TTC549 (cell line): ENCODE data around the gene DIP2B.
A peak's percentile ranks its signal among the peaks of the same experiment; 100 is the strongest.

Experiments
- FAIRE-seq: peaks from 2 replicates; lab custom pipeline; 2012; peaks lifted over from hg19 to GRCh38; lab: Jason Lieb, UNC

Gene DIP2B

DNA sequence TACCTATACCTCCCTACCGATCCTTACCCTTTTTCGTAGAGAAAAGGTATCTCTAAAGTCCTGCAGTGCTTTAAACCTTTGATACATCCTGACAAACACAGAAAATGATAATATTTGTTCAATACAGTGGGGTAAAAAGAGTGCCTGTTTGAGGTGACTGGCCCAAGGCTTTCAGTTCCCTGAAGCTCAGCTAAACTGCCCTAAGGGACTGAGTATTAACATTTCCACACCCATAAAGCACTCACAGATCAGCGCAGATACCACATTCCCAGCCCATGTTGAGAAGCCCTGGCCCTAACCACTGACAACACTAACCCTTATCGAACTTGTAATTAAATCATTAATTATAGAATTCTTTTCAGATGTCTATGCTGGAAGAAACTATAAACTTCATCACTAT, 108.7 kb downstream of the DIP2B start:
- no peak for FAIRE-seq

DNA sequence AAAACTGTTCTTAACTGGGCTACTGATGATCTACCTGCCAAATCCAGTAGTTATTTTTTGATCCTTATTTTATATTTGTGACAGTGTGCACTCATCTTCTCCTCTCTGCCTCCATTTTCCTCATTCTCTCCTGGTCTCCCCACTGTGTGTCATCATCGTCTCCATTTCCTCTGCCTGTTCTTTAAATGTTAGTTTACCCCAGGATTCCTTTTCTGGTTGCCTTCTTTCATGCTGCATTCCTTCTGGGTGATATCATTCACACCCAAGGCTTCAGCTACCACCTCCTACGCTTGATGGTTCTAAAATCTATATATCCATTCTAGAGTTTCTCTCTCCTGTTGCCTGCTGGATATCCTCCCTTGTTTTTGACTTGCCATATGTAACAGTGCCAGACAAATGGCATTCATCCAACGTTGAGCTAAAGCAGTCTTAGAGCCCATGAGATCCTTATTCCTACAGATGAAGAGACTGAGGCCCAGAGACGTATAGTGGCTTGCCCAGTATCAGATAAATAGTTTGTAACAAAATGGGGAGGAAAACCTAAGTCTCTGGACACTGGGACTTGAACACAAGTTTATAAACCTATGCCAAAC, 109.5 kb downstream of the DIP2B start:
- no peak for FAIRE-seq

DNA sequence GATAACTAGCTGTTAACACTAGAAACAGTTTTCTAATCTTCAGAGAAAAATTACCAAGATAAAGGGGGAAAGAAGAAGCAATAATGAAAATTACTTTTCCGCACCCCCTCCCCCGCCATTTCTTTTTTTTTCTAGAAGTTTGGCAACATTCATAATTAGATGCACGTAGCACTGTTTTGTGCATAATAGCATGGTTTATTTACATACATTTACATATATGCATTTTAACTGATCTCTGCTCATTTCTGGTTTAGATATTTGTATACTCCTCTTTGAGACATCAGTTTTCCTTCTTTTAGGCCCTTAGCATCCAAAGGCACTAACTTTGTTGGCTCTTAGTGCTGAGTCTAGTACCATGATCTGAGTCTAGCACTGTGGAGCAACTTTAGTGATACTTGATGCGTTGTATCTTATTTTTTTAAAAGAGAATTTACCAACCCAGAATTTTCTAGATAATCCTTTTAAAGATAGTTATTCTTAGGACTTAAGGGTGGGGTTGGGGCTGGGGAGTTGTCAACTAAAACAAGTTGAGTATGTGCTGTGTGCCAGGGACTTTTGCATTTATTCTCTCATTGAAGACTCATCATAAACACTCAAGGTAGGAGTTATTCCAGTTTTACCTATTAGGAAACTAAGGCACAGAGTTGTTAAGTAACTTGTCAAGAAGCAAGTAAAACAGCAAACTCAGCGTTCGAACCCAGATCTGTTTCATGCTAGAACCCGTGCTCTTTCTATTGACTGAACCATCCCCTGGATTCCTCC, 110.5 kb downstream of the DIP2B start:
- FAIRE-seq, result no peak

DNA sequence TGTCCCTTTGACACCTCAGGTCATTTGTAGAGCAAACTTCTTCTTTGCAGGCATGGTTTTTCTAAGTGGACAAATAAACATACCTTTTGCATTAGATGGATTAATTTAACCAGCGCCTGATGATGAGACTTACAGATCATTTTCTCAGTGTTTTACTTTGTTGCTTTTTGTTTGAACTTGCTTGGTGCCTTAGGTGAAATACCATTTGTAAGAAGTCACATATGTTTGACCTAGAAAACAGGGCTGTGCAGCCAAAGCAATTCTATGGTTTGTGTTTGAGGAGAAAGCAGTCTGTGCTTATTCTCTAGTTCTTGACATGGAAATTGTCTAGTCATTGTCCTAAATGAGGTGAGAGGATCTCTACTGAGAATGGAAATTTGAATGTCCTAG, 111.1 kb downstream of the DIP2B start:
- no peak for FAIRE-seq

GRCh38 chr12:50617657-50618056, 112.9 kb downstream of the DIP2B start:
- FAIRE-seq, result no peak

GRCh38 chr12:50618864-50619609, 114.3 kb downstream of the DIP2B start:
- FAIRE-seq, result no peak

DNA sequence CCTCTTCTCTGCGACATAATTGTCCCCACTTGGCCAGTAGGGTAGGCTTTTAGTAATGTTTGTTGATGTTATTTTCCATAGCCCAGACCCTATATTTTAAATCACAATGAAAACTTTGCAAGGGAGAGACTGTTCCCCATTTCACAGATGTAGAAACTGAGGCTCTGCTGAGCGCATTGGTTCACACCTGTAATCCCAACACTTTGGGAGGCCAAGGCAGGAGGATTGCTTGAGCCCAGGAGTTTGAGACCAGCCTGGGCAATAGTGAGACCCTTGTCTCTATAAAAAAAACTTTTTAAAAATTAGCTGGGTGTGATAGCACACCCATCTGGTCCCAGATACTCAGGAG, 114.8 kb downstream of the DIP2B start:
- no peak for FAIRE-seq

GRCh38 chr12:50620109-50620977, 115.6 kb downstream of the DIP2B start:
- no peak for FAIRE-seq

DNA sequence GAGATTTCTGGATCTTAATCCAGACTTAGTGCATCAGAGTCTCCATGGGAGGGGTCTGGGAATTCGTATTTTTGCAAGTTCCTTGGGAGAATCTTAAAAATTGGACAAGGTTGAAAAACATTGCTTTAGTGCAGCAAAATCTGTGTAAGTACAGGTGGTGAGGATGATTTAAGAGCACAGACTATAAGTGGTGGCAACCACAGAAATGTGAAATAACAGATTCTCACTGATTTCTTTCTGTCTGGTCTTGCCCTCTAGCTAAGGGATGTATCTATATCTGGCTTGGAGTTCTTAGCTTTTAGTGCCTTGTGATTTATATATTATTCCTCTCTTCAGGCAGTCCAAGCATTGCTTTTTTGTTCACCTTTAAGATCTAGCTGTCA, 116.2 kb downstream of the DIP2B start:
- FAIRE-seq, result no peak

DNA sequence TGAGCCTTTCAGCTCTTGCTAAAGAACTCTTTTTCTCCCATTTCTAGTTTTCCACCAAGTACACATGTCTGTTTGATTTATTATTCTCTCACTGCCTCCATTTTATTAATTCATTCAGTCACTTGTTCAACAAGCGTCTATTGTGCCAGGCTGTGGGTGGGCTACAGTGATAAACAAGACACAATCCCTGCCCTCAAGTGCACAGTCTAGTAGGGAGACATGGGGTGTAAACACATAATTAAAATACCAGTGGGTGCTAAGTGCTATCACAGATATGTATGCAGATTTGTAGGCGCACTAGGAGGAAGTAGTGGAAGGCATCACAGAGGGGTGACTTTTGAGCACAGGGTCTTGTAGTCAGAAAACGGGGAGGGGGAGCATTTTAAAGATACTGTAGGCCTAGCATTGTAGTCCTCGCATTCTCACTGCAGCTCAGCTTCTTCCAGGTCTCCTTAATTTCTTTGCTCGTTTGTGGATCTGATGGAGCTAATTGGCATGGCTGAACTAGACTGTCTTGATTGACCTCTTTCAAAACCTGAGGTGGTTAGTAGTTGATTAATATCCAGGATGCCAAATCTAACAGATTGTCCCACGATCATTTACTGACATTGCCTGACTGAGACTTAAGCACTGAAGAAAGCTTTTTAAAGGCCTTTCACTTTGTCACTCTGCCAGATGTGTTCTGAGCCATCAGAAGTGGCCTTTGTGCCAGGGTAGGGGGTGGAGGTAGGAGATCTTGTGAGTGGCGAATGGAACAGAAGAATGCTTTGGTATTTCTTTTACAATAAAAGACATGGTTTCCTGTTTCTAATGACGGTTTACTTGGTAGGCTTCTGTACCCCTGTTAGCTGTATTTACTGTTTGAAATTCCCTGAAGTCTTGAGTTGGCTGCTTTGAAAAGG, 116.9 kb downstream of the DIP2B start:
- no peak for FAIRE-seq

DNA sequence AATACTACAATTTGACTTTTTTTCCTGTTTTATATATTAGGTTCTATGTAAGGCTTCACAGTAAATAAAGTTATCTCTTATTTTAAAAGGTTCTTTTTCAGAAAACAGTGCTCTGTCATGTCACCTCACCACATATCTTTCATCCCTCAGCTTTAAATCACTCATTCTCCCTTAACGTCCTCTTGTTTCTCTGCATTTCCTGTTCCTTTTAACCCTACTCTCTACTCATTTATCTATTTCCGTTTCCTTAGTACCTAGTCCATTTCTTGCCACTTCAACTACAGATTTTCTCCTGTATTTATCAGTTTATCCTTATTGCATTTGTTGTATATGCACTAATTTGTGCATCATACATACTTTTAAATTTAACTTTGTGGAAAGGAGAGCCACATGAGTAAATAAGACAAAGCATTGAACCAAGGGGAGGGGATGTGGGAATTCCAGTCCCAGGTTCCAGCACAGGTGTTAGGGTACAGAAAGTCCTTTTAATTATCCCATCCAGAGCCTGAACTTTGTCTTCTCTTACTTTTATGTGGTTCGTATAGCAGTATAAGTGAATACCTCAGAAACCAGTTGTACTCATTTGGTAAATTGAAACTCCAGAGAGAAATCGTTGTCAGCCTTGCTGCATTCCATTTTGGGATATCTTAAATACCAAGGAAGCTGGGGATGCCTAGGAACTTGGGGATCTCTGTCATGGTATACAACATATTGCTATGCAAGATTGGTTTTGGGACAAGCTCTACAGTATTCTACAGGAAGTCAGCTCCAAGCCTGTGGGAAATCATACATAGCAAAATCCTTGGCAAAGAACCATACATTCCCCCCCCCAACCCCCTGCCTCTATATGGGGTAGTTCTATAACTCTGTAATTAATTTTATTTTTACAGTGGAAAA, 120.5 kb downstream of the DIP2B start:
- no peak for FAIRE-seq

DNA sequence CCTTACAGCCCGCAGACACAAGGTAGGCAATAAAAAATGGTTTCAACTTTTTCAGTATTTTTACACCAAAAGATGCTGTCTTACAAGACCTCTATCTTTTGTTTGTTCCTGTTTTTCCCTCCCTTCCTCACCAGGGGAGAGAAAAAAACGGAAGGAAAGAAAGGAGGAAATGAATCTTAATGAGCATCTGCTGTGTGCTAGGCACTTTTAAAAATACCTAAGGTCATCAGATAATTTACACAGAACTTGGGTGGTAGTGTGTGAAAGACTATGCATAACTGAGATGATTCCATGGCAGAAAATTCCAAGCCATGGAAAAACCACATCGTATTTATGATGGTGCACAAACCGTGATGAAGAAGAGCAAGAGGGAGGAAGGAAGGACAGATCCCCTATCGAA, 121.2 kb downstream of the DIP2B start:
- no peak for FAIRE-seq

DNA sequence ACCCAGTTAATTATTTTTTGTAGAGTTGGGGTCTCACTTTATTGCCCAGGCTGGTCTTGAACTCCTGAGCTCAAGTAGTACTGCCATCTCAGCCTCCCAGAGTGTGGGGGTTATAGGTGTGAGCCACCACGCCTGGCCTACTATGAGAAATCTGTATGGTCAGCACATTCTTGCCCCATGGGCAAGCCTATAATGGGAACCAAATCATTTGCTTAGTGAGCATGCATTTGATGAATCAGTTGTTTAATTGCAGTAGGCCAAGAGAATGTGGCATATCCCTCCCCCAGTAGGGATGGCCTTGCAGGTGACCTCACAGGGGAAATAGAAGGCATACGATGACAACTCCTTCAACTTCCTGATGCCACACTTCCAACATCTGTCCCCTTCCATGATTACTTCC, 122.7 kb downstream of the DIP2B start:
- FAIRE-seq, result no peak

DNA sequence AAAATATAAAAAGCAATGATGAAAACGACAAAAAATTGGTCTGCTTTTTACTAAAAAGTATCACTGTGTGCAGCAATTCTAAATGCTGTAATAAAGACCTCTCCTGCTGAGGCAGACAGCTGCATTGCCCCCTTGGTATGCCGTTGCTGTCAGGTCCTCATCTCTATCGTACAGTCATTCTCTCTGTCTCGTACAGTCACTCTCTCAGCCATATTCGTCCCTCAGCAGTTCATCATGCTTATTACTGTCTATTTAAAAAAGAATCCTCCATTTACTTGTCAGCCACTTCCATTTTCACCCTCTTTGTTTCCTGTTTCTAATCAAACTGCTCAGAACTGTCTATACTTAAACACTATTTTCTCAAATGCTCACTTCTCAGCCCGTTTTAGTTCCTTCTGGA, 123.6 kb downstream of the DIP2B start:
- FAIRE-seq, result no peak

- FAIRE-seq, result no peak
These were observed 129.2 kb downstream of the DIP2B start for GRCh38 chr12:50633955-50634354.

DNA sequence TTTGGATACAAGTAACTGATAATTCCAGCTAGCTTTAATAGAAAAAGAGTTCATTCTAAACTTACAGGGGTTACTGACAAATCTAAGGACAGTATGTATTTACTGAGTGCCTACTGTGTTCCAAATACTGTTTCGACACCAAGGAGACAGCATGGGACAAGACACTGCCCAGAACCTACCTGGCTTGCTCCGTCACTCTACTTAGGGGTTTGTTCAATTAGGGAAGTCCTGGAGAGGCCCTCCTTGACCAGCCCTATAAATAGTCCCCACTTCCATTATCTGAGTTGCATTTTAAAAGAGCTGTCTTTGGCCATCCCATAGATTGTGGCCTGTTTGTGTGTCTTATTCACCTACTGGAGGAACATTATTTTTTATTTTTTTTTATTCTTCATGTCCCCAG, 129.6 kb downstream of the DIP2B start:
- FAIRE-seq, result no peak

DNA sequence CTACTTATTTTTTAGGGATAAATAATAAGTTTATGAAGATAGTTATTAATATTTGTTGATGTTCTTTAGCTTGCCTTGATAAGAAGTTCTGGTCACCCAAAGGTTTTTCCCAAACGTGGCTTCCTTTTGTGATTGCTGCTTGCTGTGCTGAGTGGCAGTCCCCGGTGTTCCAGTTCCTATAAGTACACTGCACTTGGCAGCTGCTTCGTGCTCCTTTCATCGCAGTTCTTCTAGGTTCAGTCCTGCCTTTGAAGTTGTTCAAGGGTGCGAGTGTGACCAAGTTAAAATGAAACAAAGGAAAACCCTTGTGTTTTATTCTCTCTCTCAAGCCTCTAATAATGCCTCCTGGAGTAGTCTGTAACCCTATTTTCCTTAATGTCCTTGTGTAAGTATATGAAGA, 130.6 kb downstream of the DIP2B start:
- FAIRE-seq, result no peak

- no peak for FAIRE-seq
These were observed 131.1 kb downstream of the DIP2B start for GRCh38 chr12:50635857-50636256.

- no peak for FAIRE-seq
These were observed 131.7 kb downstream of the DIP2B start for GRCh38 chr12:50636505-50636904.

DNA sequence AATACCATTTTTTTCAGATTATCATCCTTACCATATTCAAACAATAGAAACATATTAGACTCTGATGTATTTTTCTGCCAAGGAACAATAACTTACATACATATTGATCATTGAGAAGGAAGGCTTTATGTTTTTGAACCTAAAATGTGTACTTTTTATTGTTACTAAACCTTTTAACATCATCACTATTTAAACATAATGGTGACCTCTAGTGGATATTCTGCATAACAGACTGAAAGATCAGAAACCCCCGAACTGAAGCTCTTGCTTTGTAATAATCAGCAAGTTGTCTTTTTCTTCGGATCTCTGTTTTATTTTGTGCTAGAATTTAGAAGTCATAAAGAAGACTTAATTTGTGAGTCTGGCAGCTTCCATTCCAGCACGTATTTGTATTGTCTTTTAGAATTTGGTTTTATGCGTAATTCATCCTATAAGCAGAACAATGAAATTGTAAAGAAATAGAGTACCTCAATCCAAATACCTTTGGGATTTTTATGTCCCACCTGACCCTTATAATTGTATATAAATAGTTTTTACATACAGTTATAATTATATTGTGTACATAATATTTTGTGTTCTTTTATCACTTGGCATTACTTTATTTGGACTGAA, 133.2 kb downstream of the DIP2B start:
- peak; percentile 88 for FAIRE-seq
